GM12891 (cell line): ENCODE results near the gene XXYLT1.
"Not testable (repeated sequence)": the region's sequence is repeated elsewhere in the genome, so short reads cannot be mapped to it uniquely, and the experiment has no call there.

ENCODE experiments used
- DNase-seq: peaks from one replicate; pipeline ENCODE4 v3.0.0; 2011; ENCODE audit warnings: low spot score; ENCODE audit not compliant: insufficient read length
- FAIRE-seq: peaks from 2 replicates; lab custom pipeline; 2011; peaks lifted over from hg19 to GRCh38; lab: Jason Lieb, UNC
- PAX5 ChIP-seq: IDR thresholded peaks from 2 replicates; pipeline ENCODE4 v1.6.1; 2011; ENCODE audit warnings: low read length, moderate library complexity, mild to moderate bottlenecking; ENCODE audit not compliant: insufficient read depth, severe bottlenecking
- POLR2A ChIP-seq: IDR thresholded peaks from 2 replicates; pipeline ENCODE4 v1.6.1; 2011; ENCODE audit warnings: low read depth, low read length, control low read depth
- POLR2AphosphoS5 ChIP-seq: IDR thresholded peaks from 2 replicates; pipeline ENCODE4 v1.6.1; 2011; ENCODE audit warnings: low read depth, low read length, control low read depth
- POU2F2 ChIP-seq: IDR thresholded peaks from 2 replicates; pipeline ENCODE4 v1.6.1; 2011; ENCODE audit warnings: low read depth, mild to moderate bottlenecking, control low read depth, low read length, moderate library complexity
- SPI1 ChIP-seq: IDR thresholded peaks from 2 replicates; pipeline ENCODE4 v1.6.1; 2011; ENCODE audit warnings: low read depth, low read length, control low read depth
- TAF1 ChIP-seq: IDR thresholded peaks from 2 replicates; pipeline ENCODE4 v1.6.1; 2011; ENCODE audit warnings: low read depth, low read length, control low read depth

Gene XXYLT1

DNA sequence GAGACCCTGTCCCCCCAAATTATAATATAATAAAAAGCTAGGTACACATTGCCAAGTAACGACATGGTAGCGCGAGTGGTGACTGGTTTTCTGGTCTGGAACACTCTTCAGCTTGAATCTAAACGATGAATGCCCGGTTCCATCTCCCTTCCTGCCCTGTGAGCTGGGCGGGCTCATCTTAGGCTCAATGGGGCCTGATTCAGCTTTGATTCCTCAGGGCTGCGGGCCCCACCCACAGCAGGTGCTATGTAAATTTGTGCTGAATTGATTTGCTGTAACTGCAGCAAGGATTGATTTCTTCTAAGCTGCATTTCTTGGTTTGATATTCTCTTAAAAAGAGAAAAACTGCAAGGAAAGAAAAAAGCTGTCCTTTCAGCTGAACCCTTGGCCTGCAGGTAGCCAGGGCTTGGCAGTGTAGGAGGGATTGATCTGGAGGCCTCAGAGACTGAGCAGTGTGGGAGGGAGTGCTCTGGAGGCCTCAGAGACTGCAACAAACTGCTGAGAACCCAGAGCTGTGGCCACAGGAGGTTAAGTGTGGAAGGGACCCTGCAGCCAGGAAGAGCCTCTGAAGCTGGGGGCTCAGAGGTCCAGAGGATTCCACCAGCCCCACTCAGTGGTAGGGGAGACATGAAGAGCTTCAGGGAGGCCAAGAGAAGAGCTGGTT is 231.6 kb downstream of the XXYLT1 start:
- TF ChIP-seq POLR2AphosphoS5 = no peak
- no peak for TF ChIP-seq TAF1
- no peak for TF ChIP-seq POU2F2
- TF ChIP-seq SPI1 = no peak
- no peak for TF ChIP-seq PAX5
- TF ChIP-seq POLR2A = no peak
- DNase-seq (no peak), FAIRE-seq (no peak)

DNA sequence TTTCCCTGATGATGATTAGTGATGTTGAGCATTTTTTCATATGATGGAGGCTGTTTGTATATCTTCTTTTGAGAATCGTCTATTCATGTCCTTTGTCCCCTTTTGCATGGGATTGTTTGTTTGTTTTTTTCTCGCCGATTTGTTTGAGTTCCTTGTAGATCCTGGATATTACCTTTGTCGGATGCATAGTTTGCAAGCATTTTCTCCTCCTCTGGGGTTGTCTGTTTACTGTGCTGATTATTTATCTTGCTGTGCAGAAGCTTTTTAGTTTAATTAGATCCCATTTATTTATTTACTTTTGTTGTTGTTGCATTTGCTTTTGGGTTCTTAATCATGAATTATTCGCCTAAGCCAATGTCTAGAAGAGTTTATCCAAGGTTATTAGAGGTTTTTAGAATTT is 232.8 kb downstream of the XXYLT1 start:
- FAIRE-seq (no peak), DNase-seq (no peak)
- TF ChIP-seq POLR2AphosphoS5 (no peak), PAX5 (no peak), SPI1 (no peak), POLR2A (no peak), TAF1 (no peak), POU2F2 (no peak)

- not testable (repeated sequence) for FAIRE-seq, DNase-seq
These were observed 233.4 kb downstream of the XXYLT1 start for GRCh38 chr3:195037586-195037985.

DNA sequence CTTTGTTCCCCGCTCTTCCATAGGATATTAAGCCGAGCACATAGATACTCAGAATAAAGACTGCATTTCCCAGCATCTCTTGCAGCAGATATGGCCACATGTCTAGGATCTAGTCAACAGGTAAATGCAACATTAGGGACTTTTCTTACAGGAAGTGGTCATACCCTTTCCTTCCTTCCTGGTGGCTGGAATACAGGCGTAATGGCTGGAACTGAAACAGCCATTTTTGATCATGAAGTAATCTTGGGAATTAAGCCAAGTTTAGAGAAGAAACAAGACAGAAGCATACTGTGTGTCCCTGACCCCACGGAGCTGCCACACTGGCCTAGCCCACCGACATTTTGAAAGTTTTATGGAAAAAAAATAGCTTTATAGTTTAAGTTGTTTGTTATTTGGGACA is 234.0 kb downstream of the XXYLT1 start:
- DNase-seq (no peak), FAIRE-seq (no peak)

GRCh38 chr3:195036574-195036973 is 234.4 kb downstream of the XXYLT1 start:
- FAIRE-seq (no peak), DNase-seq (no peak)
- no peak for TF ChIP-seq POLR2AphosphoS5
- TF ChIP-seq PAX5 = no peak
- no peak for TF ChIP-seq SPI1
- no peak for TF ChIP-seq TAF1
- no peak for TF ChIP-seq POU2F2

More for the DNA sequence above, 234.0 kb downstream of the XXYLT1 start:
- TF ChIP-seq POLR2A (no peak), SPI1 (no peak), PAX5 (no peak), POU2F2 (no peak), TAF1 (no peak)

DNA sequence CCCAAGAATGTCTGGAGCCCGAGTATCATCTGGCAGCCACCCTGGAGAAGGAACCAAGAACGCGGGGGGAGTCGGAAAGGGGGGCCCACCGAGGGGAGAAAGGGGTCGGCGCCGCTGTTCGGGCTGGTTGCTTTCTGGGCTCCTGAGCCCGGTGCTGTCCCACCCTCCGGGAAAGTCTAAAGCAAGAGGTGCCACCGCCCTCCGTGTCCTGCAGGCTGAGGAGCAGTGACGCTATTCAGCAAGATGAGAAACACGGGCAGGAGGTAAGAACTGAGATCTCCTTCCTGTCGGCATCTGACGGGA is 234.8 kb downstream of the XXYLT1 start:
- DNase-seq (no peak), FAIRE-seq (no peak)
- TF ChIP-seq POLR2A (no peak), TAF1 (no peak), SPI1 (no peak), POU2F2 (no peak), POLR2AphosphoS5 (no peak)

- DNase-seq (no peak), FAIRE-seq (no peak)
- TF ChIP-seq POLR2AphosphoS5 = no peak
- TF ChIP-seq POU2F2 = no peak
- no peak for TF ChIP-seq SPI1
- no peak for TF ChIP-seq TAF1
- TF ChIP-seq PAX5 = no peak
- no peak for TF ChIP-seq POLR2A
These were observed 235.4 kb downstream of the XXYLT1 start for GRCh38 chr3:195035345-195036202.

GRCh38 chr3:195034541-195034940 is 236.4 kb downstream of the XXYLT1 start:
- DNase-seq (no peak), FAIRE-seq (no peak)
- TF ChIP-seq POLR2AphosphoS5 (no peak), PAX5 (no peak), TAF1 (no peak), POLR2A (no peak), SPI1 (no peak), POU2F2 (no peak)

DNA sequence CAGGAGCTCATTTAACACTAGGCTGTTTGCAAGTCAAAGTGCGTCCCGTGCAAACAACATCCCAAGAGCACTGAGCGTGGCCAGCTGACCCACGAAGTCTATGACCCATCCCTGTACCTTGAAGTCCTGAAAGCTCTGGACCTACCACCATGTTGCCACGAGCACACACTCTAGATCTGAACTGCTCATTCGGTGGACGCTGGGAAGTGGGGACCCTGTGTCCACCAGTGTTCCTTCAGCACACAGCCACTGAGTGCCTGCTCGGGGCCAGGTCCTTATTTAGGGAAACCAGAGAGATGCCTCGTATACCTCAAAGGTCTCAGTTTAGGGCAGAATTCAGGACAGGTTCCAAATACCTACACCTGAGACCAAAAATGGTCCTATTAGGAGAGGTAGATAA is 236.9 kb downstream of the XXYLT1 start:
- no peak for FAIRE-seq
- TF ChIP-seq PAX5 = no peak
- no peak for TF ChIP-seq SPI1
- TF ChIP-seq POLR2A = no peak
- TF ChIP-seq POU2F2 = no peak
- no peak for DNase-seq

DNA sequence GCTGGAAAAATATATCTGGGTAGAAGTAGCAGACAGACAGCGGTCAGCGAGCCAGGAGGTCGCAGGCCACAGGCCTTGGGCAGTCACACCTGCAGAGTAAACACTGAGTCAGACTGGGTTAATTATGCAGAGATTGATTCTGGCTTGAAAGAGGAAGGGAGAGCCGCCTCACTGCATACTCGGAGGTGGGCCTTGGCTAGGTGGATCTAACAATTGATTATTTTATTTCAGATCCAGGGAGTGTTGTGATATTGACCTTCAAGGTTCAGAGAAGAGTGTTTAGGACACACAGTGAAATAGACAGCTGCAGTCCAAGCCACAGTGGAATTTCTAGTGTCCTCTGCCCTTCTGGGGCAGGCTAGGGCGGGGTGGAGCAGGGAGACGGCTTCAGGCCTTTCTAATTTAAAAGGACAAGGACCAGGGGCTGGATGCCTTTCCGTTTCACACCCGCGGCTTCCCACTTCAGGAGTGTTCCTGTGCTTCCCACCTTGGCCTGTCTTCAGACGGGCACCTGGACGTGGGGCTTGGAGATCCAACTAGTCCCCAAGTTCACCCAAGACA is 237.3 kb downstream of the XXYLT1 start:
- TF ChIP-seq POU2F2 (no peak), POLR2AphosphoS5 (no peak), TAF1 (no peak), PAX5 (no peak), POLR2A (no peak), SPI1 (no peak)
- DNase-seq (no peak), FAIRE-seq (no peak)
